IMR-90 (cell line): ENCODE measurements around the gene HSD17B8. TPM values are rescaled to one million over a fixed set of nuclear protein-coding genes. Genes with fewer than 3 reads are reported as not detected.

Source experiments
- ATAC-seq: fragments of 200-7000 bp; cut with Tn5 transposase; 2 replicates; pipeline ENCODE4 v1.9.1; 2020; ENCODE audit warnings: low read depth, mild to moderate bottlenecking, moderate library complexity
- BruUV-seq: library from RNA; stranded (reverse); fragments of 400-500 nt; replicated peaks from 2 replicates; lab custom pipeline; 2021; lab: Mats Ljungman, UMichigan
- CTCF ChIA-PET: fragments of 300-600 bp; formaldehyde crosslinking; extraction: SDS; loops from one replicate; lab custom pipeline; 2021; ENCODE audit warnings: antibody characterized with exemption; lab: Yijun Ruan, JAX
- POLR2A ChIA-PET: fragments of 300-600 bp; sonication (Branson Sonifier 250); formaldehyde crosslinking; loops from one replicate; lab custom pipeline; 2022; ENCODE audit warnings: antibody characterized with exemption; ENCODE audit not compliant: unreplicated experiment; lab: Charles Lee
- DNase-seq: peaks from one replicate; pipeline ENCODE4 v3.0.0; 2013
- H2AFZ ChIP-seq: replicated peaks from 2 replicates; pipeline ENCODE3; 2013; ENCODE audit warnings: low read length, mild to moderate bottlenecking; ENCODE audit not compliant: poor library complexity
- H2AK5ac ChIP-seq: 2 replicates; pipeline ENCODE4 v1.6.1; 2013; ENCODE audit warnings: low read depth, low read length, inconsistent platforms
- H2AK9ac ChIP-seq: replicated peaks from 2 replicates; pipeline ENCODE3; 2013; ENCODE audit warnings: mild to moderate bottlenecking, low read depth, low read length, moderate library complexity; ENCODE audit not compliant: poor library complexity
- H2BK120ac ChIP-seq: 2 replicates; pipeline ENCODE4 v1.6.1; 2013; ENCODE audit warnings: low read depth, low read length, inconsistent platforms
- H2BK15ac ChIP-seq: 3 replicates; pipeline ENCODE4 v1.6.1; 2013; ENCODE audit warnings: low read depth, low read length, inconsistent platforms
- H2BK20ac ChIP-seq: 2 replicates; pipeline ENCODE4 v1.6.1; 2013; ENCODE audit warnings: low read depth, mild to moderate bottlenecking, inconsistent platforms, low read length, moderate library complexity
- H2BK5ac ChIP-seq: 2 replicates; pipeline ENCODE4 v1.6.1; 2013; ENCODE audit warnings: mild to moderate bottlenecking, low read depth, low read length, inconsistent platforms; ENCODE audit not compliant: poor library complexity, severe bottlenecking
- H3K14ac ChIP-seq: replicated peaks from 2 replicates; pipeline ENCODE4 v1.6.1; 2013; ENCODE audit warnings: low read depth, low read length, inconsistent platforms
- H3K18ac ChIP-seq: 2 replicates; pipeline ENCODE4 v1.6.1; 2013; ENCODE audit warnings: low read depth, low read length, control low read depth
- H3K23ac ChIP-seq: 2 replicates; pipeline ENCODE4 v1.6.1; 2013; ENCODE audit warnings: low read depth, low read length, inconsistent platforms
- H3K27ac ChIP-seq: 2 replicates; pipeline ENCODE4 v1.5.1; 2013; ENCODE audit warnings: mild to moderate bottlenecking, control low read depth, low read length; ENCODE audit not compliant: insufficient read depth
- H3K27me3 ChIP-seq: 2 replicates; pipeline ENCODE4 v1.6.1; 2013; ENCODE audit warnings: low read length; ENCODE audit not compliant: control insufficient read depth, insufficient read depth
- H3K36me3 ChIP-seq: 2 replicates; pipeline ENCODE4 v1.6.1; 2013; ENCODE audit warnings: low read length, mixed read lengths; ENCODE audit not compliant: control insufficient read depth, insufficient read depth
- H3K4ac ChIP-seq: 2 replicates; pipeline ENCODE4 v1.6.1; 2013; ENCODE audit warnings: low read depth, low read length, inconsistent platforms
- H3K4me1 ChIP-seq: 2 replicates; pipeline ENCODE4 v1.6.1; 2013; ENCODE audit warnings: low read length, mixed read lengths; ENCODE audit not compliant: control insufficient read depth, insufficient read depth
- H3K4me2 ChIP-seq: 2 replicates; pipeline ENCODE4 v1.6.1; 2013; ENCODE audit warnings: low read depth, mild to moderate bottlenecking, control low read depth, low read length, moderate library complexity
- H3K4me3 ChIP-seq: 2 replicates; pipeline ENCODE4 v1.5.1; 2013; ENCODE audit warnings: low read depth, mild to moderate bottlenecking, control low read depth, low read length, moderate library complexity; ENCODE audit not compliant: insufficient read depth
- H3K56ac ChIP-seq: 2 replicates; pipeline ENCODE4 v1.6.1; 2013; ENCODE audit warnings: low read length, inconsistent platforms; ENCODE audit not compliant: insufficient read depth; ENCODE audit errors: extremely low read depth
- H3K79me1 ChIP-seq, 2 experiments: 2 replicates each; pipeline ENCODE4 v1.6.1; 2013; ENCODE audit warnings: low read length in 2 of 2, inconsistent platforms in 1 of 2, low read depth in 1 of 2
- H3K9ac ChIP-seq: 2 replicates; pipeline ENCODE4 v1.6.1; 2013; ENCODE audit warnings: low read depth, low read length, control low read depth
- H3K9me1 ChIP-seq: 2 replicates; pipeline ENCODE4 v1.6.1; 2013; ENCODE audit warnings: low read length, inconsistent platforms; ENCODE audit not compliant: insufficient read depth
- H3K9me3 ChIP-seq: 2 replicates; pipeline ENCODE4 v1.6.1; 2013; ENCODE audit warnings: low read length; ENCODE audit not compliant: control insufficient read depth, insufficient read depth
- H4K20me1 ChIP-seq: 2 replicates; pipeline ENCODE4 v1.6.1; 2013; ENCODE audit warnings: low read length, inconsistent platforms; ENCODE audit not compliant: insufficient read depth
- H4K5ac ChIP-seq: 2 replicates; pipeline ENCODE4 v1.6.1; 2013; ENCODE audit warnings: mild to moderate bottlenecking, low read depth, low read length, control low read depth
- H4K8ac ChIP-seq, 2 experiments: 2 replicates each; pipeline ENCODE4 v1.6.1; 2013; ENCODE audit warnings: low read depth in 2 of 2, low read length in 2 of 2, control low read depth in 1 of 2, inconsistent platforms in 1 of 2
- H4K91ac ChIP-seq: 2 replicates; pipeline ENCODE4 v1.6.1; 2013; ENCODE audit warnings: low read depth, low read length, inconsistent platforms; ENCODE audit not compliant: insufficient read depth
- BHLHE40 ChIP-seq: fragments of 150-350 bp; IDR thresholded peaks from 2 replicates; pipeline ENCODE4 v1.6.1; 2016; ENCODE audit warnings: mild to moderate bottlenecking, low read depth, low read length
- CEBPB ChIP-seq: IDR thresholded peaks from 2 replicates; pipeline ENCODE4 v1.6.1; 2012; ENCODE audit warnings: low read depth, low read length, improper control_type of control experiment
- CHD1 ChIP-seq: IDR thresholded peaks from 2 replicates; pipeline ENCODE4 v1.6.1; 2012; ENCODE audit warnings: low read depth, low read length, improper control_type of control experiment
- FOS ChIP-seq: fragments of 150-350 bp; IDR thresholded peaks from 2 replicates; pipeline ENCODE4 v1.6.1; 2016; ENCODE audit warnings: low read depth, low read length
- MAFK ChIP-seq: IDR thresholded peaks from 2 replicates; pipeline ENCODE4 v1.6.1; 2012; ENCODE audit warnings: low read depth, low read length, improper control_type of control experiment
- MAZ ChIP-seq: IDR thresholded peaks from 2 replicates; pipeline ENCODE4 v1.6.1; 2012; ENCODE audit warnings: low read depth, mild to moderate bottlenecking, low read length, improper control_type of control experiment, moderate library complexity, borderline replicate concordance
- MXI1 ChIP-seq: IDR thresholded peaks from 2 replicates; pipeline ENCODE4 v1.6.1; 2012; ENCODE audit warnings: low read depth, mild to moderate bottlenecking, low read length, moderate library complexity, borderline replicate concordance
- NFE2L2 ChIP-seq: fragments of 150-350 bp; IDR thresholded peaks from 2 replicates; pipeline ENCODE4 v1.6.1; 2016; ENCODE audit warnings: low read depth, mild to moderate bottlenecking, low read length
- RAD21 ChIP-seq: IDR thresholded peaks from 2 replicates; pipeline ENCODE4 v1.6.1; 2012; ENCODE audit warnings: low read length, improper control_type of control experiment
- dilution Hi-C: fragments of 300-500 bp; cut with HindIII; formaldehyde crosslinking; loops from one replicate; pipeline ENCODE4 v1.14.3; 2018; ENCODE audit warnings: low sequenced_read_pairs; ENCODE audit not compliant: unreplicated experiment
- in situ Hi-C: fragments of 300-500 bp; cut with MboI; formaldehyde crosslinking; loops from 3 replicates; pipeline ENCODE4 v1.14.3; 2019; ENCODE audit warnings: low sequenced_read_pairs, inconsistent platforms, mixed read lengths
- intact Hi-C: fragments of 100-400 bp; cut with micrococcal nuclease; formaldehyde crosslinking; loops from 2 replicates; pipeline ENCODE4 v1.10.0; 2022
- polyA plus RNA-seq, 3 experiments: library from polyadenylated mRNA; depleted of rRNA; stranded (reverse); fragments of >200 nt; gene quantifications; 2 replicates each; pipeline ENCODE4 v1.2.3, GENCODE V29; 2012; ENCODE audit warnings: low replicate concordance in 1 of 3
- total RNA-seq: library from RNA; depleted of rRNA; stranded (reverse); fragments of >200 nt; gene quantifications from 2 replicates; pipeline ENCODE4 v1.2.3, GENCODE V29; 2012
- TF ChIP-seq, protein P1 (sequence below): fragments of 150-350 bp; IDR thresholded peaks from 2 replicates; pipeline ENCODE4 v1.6.1; 2017; ENCODE audit warnings: mild to moderate bottlenecking, antibody characterized with exemption, low read length, low read depth
- TF ChIP-seq, protein P2 (sequence below): fragments of 150-350 bp; IDR thresholded peaks from 2 replicates; pipeline ENCODE4 v1.6.1; 2016; ENCODE audit warnings: low read depth, mild to moderate bottlenecking, low read length, moderate library complexity, borderline replicate concordance

The HSD17B8 gene
- total and polyA plus RNA-seq, 2 of the 4 experiments (the other 2 are of a cell fraction) = 1.6 to 4.3 TPM

DNA sequence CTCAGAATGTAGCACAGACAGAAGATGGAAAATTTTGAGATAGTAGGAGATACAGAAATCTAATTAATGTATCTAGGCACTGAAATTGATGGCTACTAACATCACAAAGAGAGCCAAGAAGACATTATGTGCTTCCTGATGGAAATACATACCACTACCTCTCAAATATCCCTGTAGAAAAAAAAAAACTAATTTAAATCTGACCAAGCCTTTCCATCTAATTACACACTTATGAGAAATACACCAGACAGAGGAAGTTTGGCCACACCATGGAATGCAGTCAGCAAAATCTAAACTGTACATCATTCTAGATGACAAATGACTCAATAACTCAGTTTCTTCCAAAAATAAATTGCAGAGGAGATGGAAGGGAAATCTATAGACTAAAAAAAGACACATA is 48.3 kb downstream of the HSD17B8 start:
- ChIA-PET POLR2A (no interaction called here), CTCF (no interaction called here)
- Histone ChIP-seq H3K23ac (no peak overlapping the region), H3K27me3 (no peaks in the 10 kb centered on the region), H2BK15ac (no peak overlapping the region), H4K91ac (no peak overlapping the region), H3K27ac (no peak overlapping the region), H2BK20ac (no peak overlapping the region), H3K79me1 (peaks cover 3 to 35% of the 10 kb centered on the region in 2 experiments; a peak in 3 of 4 replicates), H3K4me3 (no peak overlapping the region), H3K9me1 (peaks cover 11% of the 10 kb centered on the region), H3K4ac (no peak overlapping the region), H2BK5ac (no peak overlapping the region), H4K20me1 (peaks cover 3% of the 10 kb centered on the region; the same call in 1 of the 2 replicates), H3K4me1 (peaks cover 12% of the 10 kb centered on the region), H2BK120ac (no peak overlapping the region), H3K14ac (no peak overlapping the region), H4K5ac (no peak overlapping the region), H3K18ac (no peak overlapping the region), H2AFZ (no peak overlapping the region), H3K36me3 (peaks cover 11% of the 10 kb centered on the region; the same call in 1 of the 2 replicates), H2AK5ac (no peak overlapping the region), H3K56ac (no peak overlapping the region), H4K8ac (no peak overlapping the region), H2AK9ac (no peak overlapping the region), H3K4me2 (no peak overlapping the region), H3K9ac (no peak overlapping the region), H3K9me3 (no peaks in the 10 kb centered on the region)
- ATAC-seq (no peak), DNase-seq (no peak)
- in situ Hi-C loops = no loop called here
- no TSS peak for BruUV-seq
- intact Hi-C loops = no loop called here
- no peak for TF ChIP-seq MXI1
- no peak for TF ChIP-seq BHLHE40
- TF ChIP-seq RAD21 = no peak
- TF ChIP-seq CHD1 = no peak
- TF ChIP-seq, protein P1, sequence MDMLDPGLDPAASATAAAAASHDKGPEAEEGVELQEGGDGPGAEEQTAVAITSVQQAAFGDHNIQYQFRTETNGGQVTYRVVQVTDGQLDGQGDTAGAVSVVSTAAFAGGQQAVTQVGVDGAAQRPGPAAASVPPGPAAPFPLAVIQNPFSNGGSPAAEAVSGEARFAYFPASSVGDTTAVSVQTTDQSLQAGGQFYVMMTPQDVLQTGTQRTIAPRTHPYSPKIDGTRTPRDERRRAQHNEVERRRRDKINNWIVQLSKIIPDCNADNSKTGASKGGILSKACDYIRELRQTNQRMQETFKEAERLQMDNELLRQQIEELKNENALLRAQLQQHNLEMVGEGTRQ = no peak
- no peak for TF ChIP-seq CEBPB
- TF ChIP-seq MAFK = no peak
- no peak for TF ChIP-seq FOS
- no peak for TF ChIP-seq NFE2L2
- TF ChIP-seq, protein P2, sequence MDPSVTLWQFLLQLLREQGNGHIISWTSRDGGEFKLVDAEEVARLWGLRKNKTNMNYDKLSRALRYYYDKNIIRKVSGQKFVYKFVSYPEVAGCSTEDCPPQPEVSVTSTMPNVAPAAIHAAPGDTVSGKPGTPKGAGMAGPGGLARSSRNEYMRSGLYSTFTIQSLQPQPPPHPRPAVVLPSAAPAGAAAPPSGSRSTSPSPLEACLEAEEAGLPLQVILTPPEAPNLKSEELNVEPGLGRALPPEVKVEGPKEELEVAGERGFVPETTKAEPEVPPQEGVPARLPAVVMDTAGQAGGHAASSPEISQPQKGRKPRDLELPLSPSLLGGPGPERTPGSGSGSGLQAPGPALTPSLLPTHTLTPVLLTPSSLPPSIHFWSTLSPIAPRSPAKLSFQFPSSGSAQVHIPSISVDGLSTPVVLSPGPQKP = no peak
- TF ChIP-seq MAZ = no peak
- dilution Hi-C loops = no loop called here
